HG03064 (cell line): ENCODE data around the gene RXRA.

ENCODE experiments used
- ATAC-seq: cut with Tn5 transposase; IDR thresholded peaks from one replicate; pipeline ENCODE4 v1.9.1; 2021; ENCODE audit warnings: low read depth; ENCODE audit not compliant: unreplicated experiment

RXRA gene

GRCh38 chr9:134376386-134377142, 50.3 kb downstream of the RXRA start:
- ATAC-seq, result no peak

DNA sequence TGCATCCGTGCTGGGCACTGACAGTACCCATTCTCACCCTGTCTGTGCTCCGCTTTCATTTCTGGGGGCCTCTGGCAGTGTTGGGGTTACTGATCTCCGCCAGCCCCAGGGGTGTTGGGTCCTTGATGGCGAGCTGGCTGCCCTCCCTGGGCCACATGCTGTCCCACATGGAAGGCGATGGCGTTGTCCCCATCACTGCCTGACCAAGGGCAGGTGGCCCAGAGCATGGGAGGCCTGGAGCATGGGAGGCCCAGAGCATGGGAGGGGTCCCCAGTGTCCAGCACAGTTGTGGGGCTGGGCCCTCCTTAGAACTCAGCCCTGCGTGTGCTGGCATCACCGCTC, 50.9 kb downstream of the RXRA start:
- no peak for ATAC-seq

DNA sequence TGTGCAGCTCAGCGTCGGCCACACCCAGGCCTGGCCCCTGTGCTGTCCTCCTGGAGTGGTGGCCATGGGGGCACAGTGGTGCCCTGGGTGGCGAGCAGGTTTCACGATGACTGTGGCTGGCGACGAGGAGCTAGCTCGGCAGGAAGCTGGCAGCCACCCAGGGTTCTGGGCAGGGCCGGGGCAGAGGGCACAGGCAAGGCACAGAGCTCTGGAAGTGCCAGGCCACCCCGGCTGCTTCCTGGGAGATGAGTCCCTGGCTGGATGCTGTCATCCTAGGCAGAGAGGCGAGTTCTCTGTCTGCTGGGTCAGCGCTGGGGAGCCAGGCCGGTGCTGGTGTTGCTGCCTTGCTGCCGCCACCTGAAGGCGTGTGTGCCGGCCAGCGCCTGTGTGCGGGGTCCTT, 51.7 kb downstream of the RXRA start:
- no peak for ATAC-seq

- no peak for ATAC-seq
Measured at GRCh38 chr9:134378901-134379338, 52.7 kb downstream of the RXRA start.

- no peak for ATAC-seq
Measured at GRCh38 chr9:134379831-134380365, 53.6 kb downstream of the RXRA start.

DNA sequence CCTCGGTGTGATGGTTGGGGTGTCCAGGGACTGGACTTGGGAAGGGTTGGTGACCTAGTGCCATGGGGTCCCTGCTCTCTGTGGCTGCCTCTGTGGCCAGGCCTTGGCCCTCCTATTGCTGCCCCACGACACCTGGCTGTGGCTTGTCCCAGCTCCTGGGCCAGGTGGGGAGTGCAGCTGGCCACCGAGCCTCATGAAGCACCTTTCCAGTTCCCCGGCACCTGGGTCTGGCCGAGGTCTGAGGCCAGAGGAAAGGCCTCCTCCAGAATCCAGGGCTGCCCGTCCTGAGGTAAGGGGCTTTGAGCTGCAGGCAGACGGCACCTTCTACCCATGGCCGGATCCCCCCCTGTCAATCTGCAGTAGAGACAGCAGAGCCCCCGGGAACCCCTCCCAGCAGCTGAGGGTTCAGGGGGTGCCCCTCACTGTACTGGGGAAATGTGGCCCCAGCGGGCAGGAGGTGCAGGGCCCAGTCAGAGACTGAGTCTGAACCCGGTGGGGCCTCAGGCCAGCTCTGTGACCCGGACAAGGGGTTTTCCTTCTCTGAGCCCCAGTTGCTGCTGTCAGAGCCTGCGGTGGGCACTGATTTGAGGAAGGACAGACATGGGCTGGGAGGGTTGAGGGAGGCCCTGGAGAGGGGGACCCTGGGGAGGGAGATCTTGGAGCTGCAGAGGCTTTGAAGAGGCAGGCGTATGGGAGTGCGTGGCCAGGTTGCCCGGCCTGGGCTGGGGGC, 54.5 kb downstream of the RXRA start:
- no peak for ATAC-seq

DNA sequence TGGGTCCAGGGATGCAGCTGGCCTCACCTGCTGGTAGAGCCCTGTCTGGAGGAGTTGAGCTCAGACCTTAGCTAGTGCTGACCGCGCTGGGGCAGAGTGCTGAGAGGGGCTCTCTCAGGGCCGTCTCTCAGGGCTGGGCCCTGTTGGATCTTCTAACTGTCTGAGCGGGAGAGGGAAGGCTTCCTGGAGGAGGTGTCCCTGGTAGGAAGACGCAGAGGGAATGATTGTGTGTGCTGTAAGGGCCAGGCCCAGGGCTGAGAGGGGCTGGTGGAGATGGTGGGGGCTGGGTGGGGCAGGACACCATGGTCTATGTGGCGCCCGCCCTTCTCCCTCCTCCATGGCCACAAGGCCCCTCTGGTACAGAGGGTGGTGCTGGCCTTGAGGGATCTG, 55.0 kb downstream of the RXRA start:
- no peak for ATAC-seq

DNA sequence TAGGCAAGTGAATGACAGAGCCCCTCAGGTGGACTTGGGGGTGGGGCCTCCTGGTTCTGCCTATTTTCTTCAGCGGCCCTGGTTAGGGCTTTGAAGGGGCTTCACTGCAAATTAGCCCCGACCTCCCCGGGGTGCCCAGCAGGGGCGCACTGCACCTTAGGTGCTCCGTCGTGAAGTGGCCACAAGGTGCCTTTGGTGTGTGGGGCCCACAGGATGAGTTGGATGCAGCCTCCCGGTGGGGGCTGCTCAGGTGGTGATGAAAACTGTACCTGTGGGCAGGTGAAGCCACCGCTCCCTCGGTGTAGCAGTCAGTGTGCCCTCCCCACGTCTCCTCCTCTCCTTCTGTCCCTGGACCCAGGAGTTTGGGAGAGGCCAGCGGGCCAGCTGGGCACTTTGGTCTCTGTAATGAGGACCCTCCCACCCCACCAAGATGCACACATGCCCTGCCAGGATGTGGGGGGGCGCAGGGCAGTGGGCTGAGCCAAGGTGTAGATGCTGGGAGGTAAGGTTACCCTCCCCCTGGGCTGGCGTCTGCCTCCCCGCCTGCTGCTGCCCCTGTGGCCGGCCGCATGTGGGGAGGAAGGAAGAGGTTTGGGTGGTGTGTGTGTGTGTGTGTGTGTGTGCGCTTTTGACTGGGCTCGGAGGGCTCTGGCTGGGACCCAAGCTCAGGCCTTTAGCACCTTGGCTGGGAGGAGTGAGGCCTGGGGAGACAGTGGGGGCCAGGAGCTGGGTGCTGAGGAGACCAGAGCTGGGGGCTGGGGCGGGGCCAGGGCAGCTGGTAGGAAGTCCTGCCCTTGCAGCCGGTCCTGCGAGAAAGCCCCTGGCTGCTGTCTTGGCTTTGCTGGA, 55.6 kb downstream of the RXRA start:
- ATAC-seq, result no peak

DNA sequence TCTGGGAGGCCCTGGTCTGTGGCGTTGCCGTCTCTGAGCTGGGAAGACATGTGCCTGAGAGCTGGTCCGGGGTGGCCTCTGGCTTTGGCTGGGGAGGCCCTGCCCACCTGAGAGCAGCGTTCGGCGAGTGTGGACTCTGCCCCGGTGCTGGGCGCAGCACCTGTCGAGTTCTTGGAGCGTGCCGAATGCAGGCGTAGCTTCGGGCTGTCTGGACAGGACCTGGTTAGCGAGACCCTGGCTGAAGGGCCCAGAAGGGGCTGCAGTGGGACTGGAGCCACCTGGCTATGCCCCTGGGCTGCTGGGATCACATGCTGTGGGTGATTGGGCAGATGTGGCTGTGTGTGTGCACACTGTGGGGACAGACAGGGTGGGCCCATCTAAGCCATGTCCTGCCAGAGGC, 56.5 kb downstream of the RXRA start:
- ATAC-seq, result no peak

GRCh38 chr9:134383148-134383547, 56.9 kb downstream of the RXRA start:
- no peak for ATAC-seq

- ATAC-seq, result no peak
Measured at GRCh38 chr9:134384811-134385479, 58.7 kb downstream of the RXRA start.

DNA sequence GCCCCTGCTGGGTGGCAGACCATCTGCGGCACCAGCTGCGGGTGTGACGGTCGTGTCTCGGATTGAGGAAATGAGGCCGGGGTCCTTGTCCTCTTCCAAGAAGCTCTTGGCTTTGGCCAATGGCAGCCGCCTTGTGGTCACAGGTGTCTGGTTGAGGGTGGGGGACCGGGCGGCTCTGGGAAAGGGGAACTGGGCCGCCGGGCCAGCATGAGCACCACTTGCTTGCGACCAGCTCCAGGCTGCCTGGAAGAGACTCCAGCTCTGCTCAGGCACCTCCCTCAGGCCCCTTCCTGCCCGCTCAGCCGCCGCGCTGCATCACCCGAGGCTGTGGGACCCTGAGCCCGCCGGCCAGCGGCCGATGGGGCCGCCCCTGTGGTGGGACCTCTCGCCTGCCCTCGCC, 59.7 kb downstream of the RXRA start:
- ATAC-seq, result no peak

- no peak for ATAC-seq
Measured at GRCh38 chr9:134386951-134387831, 60.9 kb downstream of the RXRA start.

- no peak for ATAC-seq
Measured at GRCh38 chr9:134388289-134388808, 62.1 kb downstream of the RXRA start.

GRCh38 chr9:134388976-134389375, 62.7 kb downstream of the RXRA start:
- ATAC-seq, result no peak

DNA sequence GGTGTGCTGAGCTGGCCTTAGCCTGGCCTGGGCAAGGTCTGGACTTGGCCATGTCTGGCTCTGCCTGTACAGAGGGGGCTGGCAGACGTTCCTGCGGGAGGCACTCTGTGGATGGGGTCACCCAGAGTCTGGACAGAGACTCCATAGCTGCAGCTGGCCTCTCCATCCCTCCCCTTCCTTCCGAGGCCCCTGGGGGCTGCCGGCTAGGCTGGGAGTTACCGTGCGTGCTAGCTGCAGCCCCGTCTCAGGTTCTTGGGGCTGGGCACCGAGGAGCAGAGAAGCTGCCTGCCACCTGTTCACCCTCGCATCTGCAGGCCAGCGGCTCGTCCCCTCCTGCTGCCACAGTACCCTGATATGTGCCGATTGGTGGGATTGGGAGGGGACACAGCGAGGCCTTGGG, 63.4 kb downstream of the RXRA start:
- ATAC-seq, result no peak

GRCh38 chr9:134390537-134390936, 64.3 kb downstream of the RXRA start:
- peak; percentile 27 for ATAC-seq

GRCh38 chr9:134390947-134391318, 64.7 kb downstream of the RXRA start:
- peak; percentile 25 for ATAC-seq
